Large intestine (tissue), 3 donors: ENCODE data around the gene NECTIN1. TPM values are rescaled to one million over a fixed set of nuclear protein-coding genes. Genes with fewer than 3 reads are reported as not detected.
A peak's percentile ranks its signal among the peaks of the same experiment; 100 is the strongest.

Experiments
- DNase-seq, 2 donors: peaks; one replicate each; pipeline versions ENCODE4 v3.0.0 to v3.0.0-alpha.2; 2013
- H3K27ac ChIP-seq: one replicate; pipeline ENCODE4 v1.5.1; 2013; ENCODE audit warnings: low read length
- H3K27me3 ChIP-seq: 2 replicates; pipeline ENCODE4 v1.6.1; 2013; ENCODE audit warnings: low read length; ENCODE audit not compliant: control insufficient read depth, insufficient read depth
- H3K36me3 ChIP-seq: 2 replicates; pipeline ENCODE4 v1.6.1; 2013; ENCODE audit warnings: low read length; ENCODE audit not compliant: control insufficient read depth, insufficient read depth
- H3K4me1 ChIP-seq: one replicate; pipeline ENCODE4 v1.6.1; 2013; ENCODE audit warnings: low read length; ENCODE audit not compliant: control insufficient read depth, insufficient read depth
- H3K4me3 ChIP-seq: one replicate; pipeline ENCODE4 v1.5.1; 2013; ENCODE audit warnings: low read length
- H3K9me3 ChIP-seq: one replicate; pipeline ENCODE4 v1.6.1; 2013; ENCODE audit warnings: mild to moderate bottlenecking, low read depth, low read length, moderate library complexity; ENCODE audit not compliant: control insufficient read depth
- WGBS: methylation state at CpG from one replicate; pipeline ENCODE4 v1.1.5; 2013; ENCODE audit warnings: low lambda C conversion rate; ENCODE audit not compliant: insufficient coverage; 5-methylcytosine and 5-hydroxymethylcytosine counted together
- polyA plus RNA-seq: library from polyadenylated mRNA; unstranded; fragments of 120-200 nt; gene quantifications from one replicate; pipeline ENCODE4 v1.2.1, GENCODE V29; 2013

NECTIN1 gene
- polyA plus RNA-seq, 1 donor: 35.4 TPM

- Histone ChIP-seq H3K4me1 (peaks cover 27% of the 10 kb centered on the region), H3K27me3 (peaks cover 7% of the 10 kb centered on the region), H3K4me3 (no peak overlapping the region), H3K27ac (no peak overlapping the region), H3K9me3 (peaks cover 3% of the 10 kb centered on the region), H3K36me3 (no peaks in the 10 kb centered on the region)
- no peak for DNase-seq
- WGBS: 100% methylated on average over 1 of the region's 6 CpGs
Measured at GRCh38 chr11:119730789-119731386, 1.9 kb upstream of the NECTIN1 start.

- peak overlapping the region; percentile 32 for H3K27ac ChIP-seq
- peak in 1 of 2 donors; percentile 56 for DNase-seq
- no peaks in the 10 kb centered on the region for H3K36me3 ChIP-seq
- no CpG with 5 or more reads among the region's 21 CpGs for WGBS
- H3K9me3 ChIP-seq: peaks cover 3% of the 10 kb centered on the region
- H3K4me3 ChIP-seq: peak overlapping the region; percentile 68
- H3K4me1 ChIP-seq: peaks cover 32% of the 10 kb centered on the region
- peaks cover 7% of the 10 kb centered on the region for H3K27me3 ChIP-seq
Measured at GRCh38 chr11:119729951-119730613, 1.1 kb upstream of the NECTIN1 start.

GRCh38 chr11:119729581-119729927 lies 554 bp upstream of the NECTIN1 start:
- H3K4me3 ChIP-seq: peak overlapping the region; percentile 68
- H3K9me3 ChIP-seq: peaks cover 3% of the 10 kb centered on the region
- no peak for DNase-seq
- no peaks in the 10 kb centered on the region for H3K36me3 ChIP-seq
- peaks cover 34% of the 10 kb centered on the region for H3K4me1 ChIP-seq
- H3K27me3 ChIP-seq: peaks cover 7% of the 10 kb centered on the region
- peak overlapping the region; percentile 32 for H3K27ac ChIP-seq
- no CpG with 5 or more reads among the region's 21 CpGs for WGBS

- H3K36me3 ChIP-seq: no peaks in the 10 kb centered on the region
Measured at GRCh38 chr11:119728211-119728626, 781 bp downstream of the NECTIN1 start.

GRCh38 chr11:119727523-119728151 lies 1.4 kb downstream of the NECTIN1 start:
- WGBS: no CpG with 5 or more reads among the region's 48 CpGs
- Histone ChIP-seq H3K4me1 (peaks cover 43% of the 10 kb centered on the region), H3K4me3 (peak overlapping the region; percentile 51), H3K27ac (no peak overlapping the region), H3K9me3 (peaks cover 3% of the 10 kb centered on the region), H3K36me3 (no peaks in the 10 kb centered on the region), H3K27me3 (peaks cover 7% of the 10 kb centered on the region)
- peak in 1 of 2 donors; percentile 69 for DNase-seq

More at GRCh38 chr11:119728211-119728626, 781 bp downstream of the NECTIN1 start:
- no CpG with 5 or more reads among the region's 30 CpGs for WGBS
- Histone ChIP-seq H3K9me3 (peaks cover 3% of the 10 kb centered on the region), H3K27ac (no peak overlapping the region), H3K4me1 (peaks cover 43% of the 10 kb centered on the region), H3K4me3 (peak overlapping the region; percentile 51), H3K27me3 (peaks cover 7% of the 10 kb centered on the region)
- no peak for DNase-seq

- Histone ChIP-seq H3K4me3 (peak overlapping the region; percentile 51), H3K9me3 (peaks cover 3% of the 10 kb centered on the region), H3K36me3 (no peaks in the 10 kb centered on the region), H3K4me1 (peaks cover 46% of the 10 kb centered on the region), H3K27me3 (peaks cover 7% of the 10 kb centered on the region), H3K27ac (no peak overlapping the region)
- DNase-seq: no peak
- WGBS: no CpG with 5 or more reads among the region's 21 CpGs
Measured at GRCh38 chr11:119726585-119727522, 2.1 kb downstream of the NECTIN1 start.

GRCh38 chr11:119726150-119726553 lies 2.8 kb downstream of the NECTIN1 start:
- Histone ChIP-seq H3K4me3 (no peak overlapping the region), H3K36me3 (no peaks in the 10 kb centered on the region), H3K27ac (no peak overlapping the region), H3K4me1 (peaks cover 46% of the 10 kb centered on the region), H3K27me3 (peaks cover 5% of the 10 kb centered on the region), H3K9me3 (peaks cover 3% of the 10 kb centered on the region)
- DNase-seq: no peak
- no CpG with 5 or more reads among the region's 6 CpGs for WGBS

GRCh38 chr11:119724956-119725355 lies 4.0 kb downstream of the NECTIN1 start:
- H3K4me1 ChIP-seq: peaks cover 39% of the 10 kb centered on the region
- WGBS: no CpG with 5 or more reads among the region's 3 CpGs

GRCh38 chr11:119723952-119724325 lies 5.1 kb downstream of the NECTIN1 start:
- Histone ChIP-seq H3K27me3 (peaks cover 3% of the 10 kb centered on the region), H3K27ac (no peak overlapping the region), H3K36me3 (no peaks in the 10 kb centered on the region), H3K4me3 (no peak overlapping the region), H3K9me3 (peaks cover 3% of the 10 kb centered on the region), H3K4me1 (peaks cover 33% of the 10 kb centered on the region)
- no CpG with 5 or more reads among the region's 4 CpGs for WGBS
- DNase-seq: no peak

More at GRCh38 chr11:119724956-119725355, 4.0 kb downstream of the NECTIN1 start:
- H3K27me3 ChIP-seq: peaks cover 5% of the 10 kb centered on the region
- no peak for DNase-seq
- H3K9me3 ChIP-seq: peaks cover 3% of the 10 kb centered on the region
- no peak overlapping the region for H3K27ac ChIP-seq
- H3K4me3 ChIP-seq: no peak overlapping the region
- H3K36me3 ChIP-seq: no peaks in the 10 kb centered on the region
